D721Med (cell line): ENCODE measurements around the gene COL4A1.

Source experiments
- DNase-seq: peaks from one replicate; pipeline ENCODE4 v3.0.0; 2011; ENCODE audit warnings: low spot score; ENCODE audit not compliant: insufficient read length
- FAIRE-seq: peaks from 2 replicates; lab custom pipeline; 2011; peaks lifted over from hg19 to GRCh38; lab: Jason Lieb, UNC
- TF ChIP-seq, protein P1 (sequence below): IDR thresholded peaks from 2 replicates; pipeline ENCODE4 v1.5.1; 2012; ENCODE audit warnings: mild to moderate bottlenecking, control low read depth; ENCODE audit not compliant: insufficient read depth; ENCODE audit errors: missing control alignments

COL4A1 gene

DNA sequence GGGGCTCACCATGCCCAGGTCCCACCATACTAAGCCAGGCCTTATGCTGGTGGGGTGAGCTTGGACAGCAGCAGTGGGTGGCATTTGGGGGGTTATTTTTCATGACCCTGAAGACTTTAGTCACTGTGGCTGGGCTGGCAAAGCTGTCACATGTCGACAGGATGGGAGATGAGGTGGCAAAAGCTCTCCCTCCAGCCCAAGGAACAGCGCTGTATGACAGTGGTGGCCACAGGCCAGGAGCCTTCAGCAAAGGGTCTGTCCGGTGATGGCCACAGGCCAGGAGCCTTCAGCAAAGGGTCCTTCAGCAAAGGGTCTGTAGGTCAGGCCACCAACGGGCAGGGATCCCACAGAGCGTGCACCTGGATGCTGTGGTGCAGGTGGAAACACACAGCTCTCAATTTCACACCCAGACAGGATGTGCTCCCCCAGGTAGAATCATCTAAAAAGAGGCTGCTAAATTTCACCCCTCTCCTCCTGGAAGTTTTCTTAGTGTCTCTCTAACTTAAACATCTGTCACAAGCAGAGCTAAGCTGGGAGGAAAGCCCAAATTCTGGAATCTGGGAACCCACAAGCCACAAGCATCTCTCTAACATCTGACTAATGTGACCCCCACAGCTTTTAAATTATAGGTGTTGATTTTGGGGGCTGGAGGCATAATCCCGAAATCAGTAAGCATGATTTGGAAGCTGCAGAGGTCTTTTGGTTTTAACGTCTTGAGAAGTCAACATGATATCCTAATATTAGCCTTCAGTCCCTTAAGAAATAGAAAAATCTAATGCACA is 23.0 kb downstream of the COL4A1 start:
- FAIRE-seq, result no peak
- DNase-seq, result no peak
- TF ChIP-seq, protein P1, sequence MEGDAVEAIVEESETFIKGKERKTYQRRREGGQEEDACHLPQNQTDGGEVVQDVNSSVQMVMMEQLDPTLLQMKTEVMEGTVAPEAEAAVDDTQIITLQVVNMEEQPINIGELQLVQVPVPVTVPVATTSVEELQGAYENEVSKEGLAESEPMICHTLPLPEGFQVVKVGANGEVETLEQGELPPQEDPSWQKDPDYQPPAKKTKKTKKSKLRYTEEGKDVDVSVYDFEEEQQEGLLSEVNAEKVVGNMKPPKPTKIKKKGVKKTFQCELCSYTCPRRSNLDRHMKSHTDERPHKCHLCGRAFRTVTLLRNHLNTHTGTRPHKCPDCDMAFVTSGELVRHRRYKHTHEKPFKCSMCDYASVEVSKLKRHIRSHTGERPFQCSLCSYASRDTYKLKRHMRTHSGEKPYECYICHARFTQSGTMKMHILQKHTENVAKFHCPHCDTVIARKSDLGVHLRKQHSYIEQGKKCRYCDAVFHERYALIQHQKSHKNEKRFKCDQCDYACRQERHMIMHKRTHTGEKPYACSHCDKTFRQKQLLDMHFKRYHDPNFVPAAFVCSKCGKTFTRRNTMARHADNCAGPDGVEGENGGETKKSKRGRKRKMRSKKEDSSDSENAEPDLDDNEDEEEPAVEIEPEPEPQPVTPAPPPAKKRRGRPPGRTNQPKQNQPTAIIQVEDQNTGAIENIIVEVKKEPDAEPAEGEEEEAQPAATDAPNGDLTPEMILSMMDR, result no peak

- TF ChIP-seq, protein P1, result no peak
- no peak for FAIRE-seq
Measured at GRCh38 chr13:110282316-110282841, 24.6 kb downstream of the COL4A1 start.

GRCh38 chr13:110281736-110282135 is 25.2 kb downstream of the COL4A1 start:
- no peak for FAIRE-seq
- TF ChIP-seq, protein P1, result no peak
- DNase-seq, result no peak

More at GRCh38 chr13:110282316-110282841, 24.6 kb downstream of the COL4A1 start:
- no peak for DNase-seq

GRCh38 chr13:110280985-110281688 is 25.8 kb downstream of the COL4A1 start:
- DNase-seq (no peak), FAIRE-seq (no peak)
- TF ChIP-seq, protein P1, result no peak

DNA sequence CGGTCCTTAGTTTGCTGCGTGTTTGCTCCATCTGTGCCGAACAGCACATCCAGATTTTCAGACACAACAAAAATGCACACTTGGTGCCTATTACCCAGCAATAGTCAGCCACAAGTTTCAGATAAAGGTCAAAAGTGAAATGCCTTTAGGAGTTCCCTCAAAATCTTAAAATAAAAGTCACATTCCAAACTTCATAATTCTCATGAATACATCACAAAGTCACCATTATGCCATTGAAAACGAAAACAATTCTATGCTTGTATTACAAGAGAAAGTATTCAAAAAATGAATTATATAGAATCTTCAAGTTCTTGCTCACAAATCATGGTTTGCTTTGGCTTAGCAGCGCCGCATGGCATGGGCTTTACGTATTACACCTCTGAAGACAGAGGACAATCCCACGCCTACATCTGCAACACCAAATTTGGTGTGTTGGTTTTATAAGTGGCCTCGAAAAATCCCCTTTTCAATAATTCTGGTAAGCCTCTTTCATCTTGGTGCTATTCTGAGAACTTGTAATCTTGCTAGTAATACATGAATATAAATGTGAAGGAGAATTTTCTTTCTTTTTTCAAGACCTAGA is 26.6 kb downstream of the COL4A1 start:
- TF ChIP-seq, protein P1, result no peak
- DNase-seq, result no peak
- FAIRE-seq, result no peak

- FAIRE-seq, result no peak
- TF ChIP-seq, protein P1, result no peak
- no peak for DNase-seq
Measured at GRCh38 chr13:110279684-110280083, 27.3 kb downstream of the COL4A1 start.
